Stimulated activated CD4-positive, alpha-beta T cell treated with anti-CD3 and anti-CD28 coated beads, TNF-alpha, amount 100 ng/mL, for 48 hours (primary cell): ENCODE measurements around the gene CHD9.
"Not testable (repeated sequence)": the region's sequence is repeated elsewhere in the genome, so short reads cannot be mapped to it uniquely, and the experiment has no call there.

Source experiments
- DNase-seq, 3 donors: peaks; one replicate each; pipeline ENCODE4 v3.0.0-alpha.2; 2020; ENCODE audit warnings: low read depth in 3 of 3

The CHD9 gene

DNA sequence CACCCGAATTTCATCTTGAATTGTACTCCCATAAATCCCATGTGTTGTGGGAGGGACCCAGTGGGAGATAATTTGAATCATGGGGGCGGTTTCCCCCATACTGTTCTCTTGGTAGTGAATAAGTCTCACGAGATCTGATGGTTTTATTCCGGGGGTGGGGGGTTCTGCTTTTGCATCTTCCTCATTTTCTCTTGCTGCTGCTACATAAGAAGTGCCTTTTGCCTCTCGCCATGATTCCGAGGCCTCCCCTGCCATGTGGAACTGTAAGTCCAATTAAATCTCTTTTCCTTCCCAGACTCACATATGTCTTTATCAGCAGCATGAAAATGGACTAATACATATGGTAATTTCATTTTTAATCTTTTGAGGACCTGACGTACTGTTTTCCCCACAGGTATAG lies 20.7 kb downstream of the CHD9 start:
- DNase-seq, result not testable (repeated sequence)

DNA sequence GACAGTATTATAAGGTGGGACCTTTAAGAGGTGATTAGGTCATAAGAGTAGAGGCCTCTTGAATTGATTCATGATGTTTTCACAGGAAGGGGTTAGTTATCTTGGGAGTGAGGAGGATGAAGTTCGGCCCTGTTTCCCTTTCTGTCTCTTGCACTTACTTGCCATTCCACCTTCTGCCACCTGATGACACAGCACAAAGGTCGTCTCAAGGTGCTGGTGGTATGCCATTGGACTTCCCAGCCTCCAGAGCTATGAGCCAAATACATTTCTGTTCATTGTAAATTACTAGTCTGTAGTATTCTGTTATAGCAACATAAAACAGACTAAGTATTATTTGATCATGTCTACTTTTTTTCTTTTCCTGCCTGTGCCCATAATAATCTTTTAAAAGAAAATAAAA lies 23.5 kb downstream of the CHD9 start:
- no peak for DNase-seq

DNA sequence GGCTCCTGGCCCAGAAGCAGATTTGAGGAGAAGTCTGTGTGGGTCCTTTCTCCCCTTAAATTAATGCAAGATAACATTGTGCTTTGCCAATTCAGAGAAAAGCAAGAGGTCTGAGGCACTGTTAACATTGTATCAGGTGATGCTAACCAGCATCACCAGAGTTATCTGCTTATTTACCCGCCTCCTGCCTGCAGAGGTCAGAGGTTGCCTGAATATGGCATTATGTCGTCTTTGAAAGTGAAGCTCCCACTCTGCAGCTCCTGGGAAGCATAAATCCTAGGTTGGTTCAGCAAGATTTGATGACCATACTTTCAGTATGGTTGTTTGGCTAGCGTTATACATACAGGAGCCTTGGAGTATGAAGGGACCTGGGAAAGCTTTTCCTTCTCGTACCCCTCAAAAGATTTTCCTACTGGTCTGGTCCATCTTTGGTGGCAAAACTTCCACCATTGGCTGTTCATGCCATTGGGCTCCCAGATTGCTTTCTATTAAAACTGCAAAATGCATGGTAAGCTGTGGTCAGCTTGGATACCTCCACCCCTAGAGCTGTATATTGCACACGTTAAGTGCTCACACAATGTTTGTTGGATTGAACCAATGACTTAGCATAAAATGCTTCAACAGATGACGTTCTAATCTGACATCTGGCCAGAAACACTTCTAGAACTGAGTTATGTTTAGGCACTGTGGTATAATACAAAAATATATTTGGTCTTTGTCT lies 24.1 kb downstream of the CHD9 start:
- DNase-seq, result no peak

DNA sequence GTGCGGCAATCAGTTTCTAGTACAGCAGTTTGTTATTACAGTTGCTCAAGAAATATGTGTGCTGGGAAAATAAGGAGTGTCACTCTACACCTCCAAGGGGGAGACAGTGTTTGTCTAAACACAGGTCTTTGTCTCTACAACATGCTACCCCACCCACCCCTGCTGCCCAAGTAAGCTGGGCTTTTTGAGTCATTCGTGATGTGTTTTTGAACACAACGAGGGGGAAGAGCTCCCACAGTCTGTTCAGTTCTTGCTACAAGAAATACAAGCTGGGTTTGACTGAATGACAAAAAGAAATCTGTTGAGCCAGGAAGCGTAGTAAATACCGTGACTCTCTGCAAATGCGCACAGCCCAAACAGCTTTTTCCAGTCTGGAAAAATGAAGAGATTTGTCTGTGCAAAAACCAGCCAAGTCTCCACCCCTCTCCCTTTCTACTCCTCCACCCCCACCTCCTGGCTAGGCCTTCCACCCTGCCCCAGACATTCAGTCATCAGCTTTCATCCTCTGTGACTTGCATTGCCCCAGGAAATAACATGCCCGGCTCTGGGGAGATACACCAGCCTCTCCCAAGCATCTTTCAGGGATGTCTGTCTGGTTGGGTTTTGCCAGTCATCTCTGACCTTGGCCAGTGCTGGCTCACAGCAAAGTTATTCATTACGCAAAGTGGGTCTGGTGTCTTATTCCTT lies 25.7 kb downstream of the CHD9 start:
- DNase-seq, result no peak

DNA sequence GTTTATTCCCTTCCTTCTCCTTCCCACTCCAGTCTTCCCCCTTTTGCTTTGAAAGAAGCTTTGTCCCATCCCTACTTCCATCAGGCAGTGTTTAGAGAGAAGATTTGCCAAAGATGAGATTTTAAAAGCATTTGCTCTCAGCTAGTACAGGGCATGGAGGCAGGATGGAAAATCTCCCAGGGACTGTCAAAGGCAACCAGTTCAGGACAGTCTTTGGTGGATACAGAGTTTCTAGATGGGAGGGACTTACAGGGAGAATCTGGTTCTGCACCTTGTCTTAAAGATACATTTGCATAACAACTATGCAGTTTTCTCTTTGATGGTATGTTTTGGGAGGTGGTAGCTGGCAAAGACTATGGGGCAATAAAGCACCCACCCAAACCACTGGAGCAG lies 26.2 kb downstream of the CHD9 start:
- DNase-seq, result no peak

DNA sequence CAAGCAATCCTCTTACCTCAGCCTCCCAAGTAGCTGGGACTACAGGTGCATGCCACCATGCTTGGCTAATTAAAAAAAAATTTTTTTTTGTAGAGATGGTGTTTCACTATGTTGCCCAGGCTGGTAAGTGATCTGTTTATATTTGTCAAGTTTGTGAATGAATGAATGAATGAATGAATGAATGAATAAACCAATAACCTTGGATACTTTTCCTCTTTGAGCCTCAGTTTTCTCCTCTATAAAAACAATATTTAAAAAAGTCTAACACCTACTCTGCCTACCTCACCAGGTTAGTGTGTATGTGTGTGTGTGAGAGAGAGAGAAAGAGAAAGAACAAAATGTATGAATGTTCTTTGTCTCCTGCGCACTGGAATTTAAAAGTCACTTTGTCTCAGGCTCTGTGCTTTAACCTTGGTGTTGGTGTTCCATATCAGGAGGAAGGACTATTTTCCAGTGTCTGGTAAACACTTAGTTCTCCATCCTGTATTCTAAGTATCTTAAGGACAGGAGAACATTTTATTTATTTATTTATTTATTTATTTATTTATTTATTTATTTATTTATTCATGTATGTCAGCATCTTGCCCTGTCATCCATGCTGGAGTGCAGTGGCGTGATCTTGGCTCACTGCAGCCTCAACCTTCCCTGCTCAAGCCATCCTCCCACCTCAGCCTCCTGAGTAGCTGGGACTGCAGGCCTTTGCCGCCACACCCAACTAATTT lies 27.1 kb downstream of the CHD9 start:
- no peak for DNase-seq

DNA sequence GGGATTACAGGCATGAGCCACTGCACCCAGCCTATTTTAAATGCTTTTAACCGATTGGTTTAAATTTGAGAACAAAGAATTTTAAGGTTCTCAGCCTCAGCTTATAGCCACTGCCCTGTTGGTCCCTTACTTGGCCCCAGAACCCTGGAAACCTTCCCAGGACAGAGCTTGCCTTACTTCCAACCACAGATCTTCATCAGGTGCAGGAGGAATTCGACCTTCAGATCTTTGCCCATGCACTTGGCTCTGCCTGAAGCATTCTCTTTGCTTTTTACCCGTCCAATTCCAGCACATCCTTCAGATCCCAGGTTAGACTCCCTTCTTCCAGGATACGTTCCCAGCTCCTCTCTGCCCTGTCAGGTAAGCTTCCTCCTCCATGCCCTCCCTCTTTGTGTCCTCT lies 27.7 kb downstream of the CHD9 start:
- no peak for DNase-seq

DNA sequence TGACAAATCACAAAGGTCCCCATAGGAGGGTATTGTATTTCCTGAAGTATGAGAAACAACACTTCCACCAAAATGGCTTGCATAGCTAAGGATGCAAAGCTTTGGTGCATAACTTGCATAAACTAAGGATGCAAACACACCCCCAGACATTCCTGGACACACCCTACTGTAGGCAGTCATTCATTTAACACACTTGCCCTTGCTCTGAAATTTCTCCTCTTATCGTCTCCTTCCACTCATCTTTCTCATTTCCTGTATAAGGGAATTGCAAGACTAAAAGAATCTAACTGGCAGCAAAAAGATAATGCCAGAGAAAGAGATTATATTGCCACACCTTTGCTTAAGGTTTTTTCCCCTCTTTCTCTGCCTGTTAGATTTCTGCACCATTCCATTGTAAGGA lies 28.3 kb downstream of the CHD9 start:
- no peak for DNase-seq

DNA sequence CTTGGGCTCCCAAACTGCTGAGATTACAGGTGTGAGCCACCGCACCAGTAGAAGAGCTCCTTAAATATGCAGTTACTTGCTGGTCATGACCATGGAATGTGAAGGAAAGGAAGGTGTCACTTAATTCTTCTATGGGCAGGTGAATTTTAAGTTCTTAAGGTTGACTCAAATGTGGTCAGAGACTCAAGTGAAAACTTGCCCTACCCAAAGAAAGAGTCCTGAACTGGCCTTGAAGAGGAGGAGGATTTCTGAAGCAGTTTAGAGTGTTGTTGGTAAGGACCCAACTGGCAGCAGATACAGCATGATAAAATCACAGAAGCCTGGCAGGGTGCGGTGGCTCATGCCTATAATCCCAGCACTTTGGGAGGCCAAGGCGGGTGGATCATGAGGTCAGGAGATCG lies 29.4 kb downstream of the CHD9 start:
- no peak for DNase-seq

DNA sequence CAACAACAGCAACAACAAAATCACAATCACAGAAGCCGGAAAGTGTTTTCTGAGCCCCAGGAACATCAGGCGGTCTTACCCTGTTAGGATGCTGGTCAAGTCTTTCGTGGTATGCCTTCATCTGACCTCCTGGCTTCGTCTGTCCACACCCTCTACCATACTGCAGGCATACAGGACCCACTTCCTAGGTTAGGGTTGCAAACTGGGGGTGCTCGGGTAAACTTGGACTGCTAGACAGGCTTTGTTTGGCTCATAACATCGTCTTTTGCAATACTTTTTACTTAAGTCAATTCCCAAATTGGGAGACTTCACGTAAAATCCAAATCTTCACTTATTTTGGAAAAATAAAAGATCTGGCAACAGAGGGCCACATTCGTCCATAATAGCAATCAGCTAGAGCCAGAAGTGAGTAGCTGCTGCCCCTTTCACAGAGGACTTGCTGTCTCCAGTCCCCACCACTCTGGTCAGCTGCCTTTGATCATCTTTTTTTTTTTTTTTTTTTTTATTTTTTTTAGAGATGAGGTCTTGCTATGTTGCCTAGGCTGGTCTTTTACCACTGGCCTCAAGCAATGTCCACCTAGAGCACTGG lies 30.0 kb downstream of the CHD9 start:
- no peak for DNase-seq

DNA sequence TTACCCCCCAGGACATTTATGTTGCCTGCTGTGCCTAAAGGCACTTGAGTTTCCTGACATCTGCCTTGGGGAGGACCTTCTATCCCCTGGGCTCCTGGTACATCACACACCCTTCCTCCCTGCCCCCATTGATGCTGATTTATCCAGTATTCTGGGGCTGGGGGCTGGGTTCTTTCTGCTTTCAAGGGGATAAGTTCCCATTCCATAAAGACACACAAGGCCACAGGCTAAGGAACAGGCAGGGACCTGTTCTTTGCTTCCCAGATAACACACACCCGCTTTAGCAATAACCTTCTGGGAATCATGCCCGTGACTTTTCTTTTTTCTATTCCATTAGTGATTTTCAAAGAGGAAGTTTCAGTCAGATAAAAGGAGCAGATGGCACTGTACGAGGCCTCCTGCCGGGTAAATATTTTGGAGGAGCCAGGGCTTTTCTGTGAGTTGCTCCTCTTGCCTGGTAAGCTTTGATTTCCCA lies 30.6 kb downstream of the CHD9 start:
- DNase-seq, result no peak

DNA sequence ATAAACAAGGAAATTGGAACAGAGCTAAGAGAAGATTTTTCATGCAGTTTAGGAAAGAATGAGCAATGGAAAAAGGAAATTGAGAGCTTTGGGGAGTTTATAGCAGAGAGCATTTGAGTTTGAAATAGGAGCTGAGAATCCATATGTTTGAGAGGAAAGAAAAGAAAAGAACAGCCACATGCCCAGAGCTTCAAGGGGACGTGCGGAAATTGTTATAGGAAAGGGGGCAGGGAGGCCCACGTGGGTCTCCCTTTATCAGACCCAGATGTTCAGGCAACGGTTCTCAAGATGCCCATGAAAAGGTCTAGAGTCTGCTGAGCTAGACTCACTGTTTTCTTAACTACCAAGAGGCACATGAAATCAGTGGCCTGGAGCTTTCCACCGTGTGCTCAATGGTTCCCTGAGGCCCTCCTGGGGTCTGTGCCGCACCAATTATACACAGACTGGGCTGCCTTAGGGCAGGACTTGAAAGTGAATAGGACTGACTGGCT lies 31.2 kb downstream of the CHD9 start:
- DNase-seq, result no peak

DNA sequence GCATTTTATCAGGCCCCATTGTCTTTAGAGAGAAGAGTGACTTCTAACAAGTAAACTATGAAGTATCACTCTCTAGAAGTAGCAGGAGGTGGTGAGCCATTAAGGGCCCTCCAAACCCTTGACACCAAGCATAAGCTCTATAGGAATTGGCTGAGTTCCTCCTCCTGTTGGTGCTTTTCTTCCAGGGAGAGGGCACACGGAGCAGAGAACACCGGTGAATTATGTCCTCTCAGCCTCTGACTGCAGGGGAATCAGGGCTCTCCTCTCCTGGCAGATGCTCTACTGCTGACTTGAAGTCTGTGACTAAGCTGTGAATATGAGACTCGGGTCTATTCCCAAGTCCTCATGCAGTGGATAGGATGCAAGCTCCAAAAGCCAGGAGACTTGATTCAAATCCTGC lies 32.3 kb downstream of the CHD9 start:
- DNase-seq, result no peak

DNA sequence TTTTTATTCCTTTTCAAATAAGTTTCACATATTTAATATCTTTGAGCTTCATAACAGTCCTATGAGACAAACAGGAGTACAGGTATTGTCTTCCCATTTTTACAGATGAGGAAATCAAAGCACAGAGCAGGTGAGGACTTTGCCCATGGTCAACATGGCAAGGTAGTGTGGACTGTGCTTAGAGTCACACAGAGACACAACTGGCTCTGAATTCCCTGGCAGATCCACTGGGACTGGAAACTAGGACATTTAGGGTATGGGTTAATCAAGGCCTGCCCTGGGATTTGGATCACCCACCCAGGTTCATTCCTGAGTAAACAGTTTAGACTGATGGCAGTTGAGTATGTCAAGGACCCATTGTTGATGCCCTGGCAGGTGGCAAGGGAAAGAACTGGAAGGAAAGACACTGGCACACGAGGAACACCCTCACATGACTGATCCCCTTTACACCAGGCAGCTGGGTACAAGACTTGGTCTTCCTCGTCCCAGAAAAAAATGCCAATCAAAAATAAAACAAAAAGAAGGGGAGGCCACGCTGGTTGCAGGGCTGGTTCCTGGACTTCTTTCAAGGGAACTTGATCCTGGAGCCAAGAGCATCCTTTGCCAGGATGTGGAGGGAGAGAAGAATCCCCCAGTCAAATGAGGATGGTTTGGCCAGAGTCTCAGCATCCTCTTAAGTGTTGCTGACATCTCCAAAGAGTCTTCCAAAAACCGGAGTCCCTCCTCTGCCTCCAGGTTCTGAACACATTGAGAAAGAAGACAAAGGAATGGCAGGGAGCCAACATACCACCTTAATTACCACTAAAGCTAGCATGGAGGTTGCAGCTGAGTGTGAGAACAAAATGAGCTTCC lies 34.9 kb downstream of the CHD9 start:
- no peak for DNase-seq

DNA sequence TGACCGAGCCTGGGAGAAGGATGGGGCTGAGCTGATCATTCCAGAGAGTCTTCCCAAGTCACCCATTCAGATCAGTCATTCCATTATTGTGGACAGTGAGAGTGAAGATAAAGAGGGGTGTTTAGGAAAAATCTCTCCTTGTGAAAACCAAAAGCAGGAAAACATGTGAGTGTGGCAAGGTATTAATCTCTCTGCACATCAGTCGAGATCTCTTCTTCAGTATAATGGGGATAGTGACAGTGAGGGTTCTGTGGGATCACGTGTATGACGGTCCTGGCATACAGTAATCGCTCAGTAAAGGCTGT lies 35.4 kb downstream of the CHD9 start:
- no peak for DNase-seq

DNA sequence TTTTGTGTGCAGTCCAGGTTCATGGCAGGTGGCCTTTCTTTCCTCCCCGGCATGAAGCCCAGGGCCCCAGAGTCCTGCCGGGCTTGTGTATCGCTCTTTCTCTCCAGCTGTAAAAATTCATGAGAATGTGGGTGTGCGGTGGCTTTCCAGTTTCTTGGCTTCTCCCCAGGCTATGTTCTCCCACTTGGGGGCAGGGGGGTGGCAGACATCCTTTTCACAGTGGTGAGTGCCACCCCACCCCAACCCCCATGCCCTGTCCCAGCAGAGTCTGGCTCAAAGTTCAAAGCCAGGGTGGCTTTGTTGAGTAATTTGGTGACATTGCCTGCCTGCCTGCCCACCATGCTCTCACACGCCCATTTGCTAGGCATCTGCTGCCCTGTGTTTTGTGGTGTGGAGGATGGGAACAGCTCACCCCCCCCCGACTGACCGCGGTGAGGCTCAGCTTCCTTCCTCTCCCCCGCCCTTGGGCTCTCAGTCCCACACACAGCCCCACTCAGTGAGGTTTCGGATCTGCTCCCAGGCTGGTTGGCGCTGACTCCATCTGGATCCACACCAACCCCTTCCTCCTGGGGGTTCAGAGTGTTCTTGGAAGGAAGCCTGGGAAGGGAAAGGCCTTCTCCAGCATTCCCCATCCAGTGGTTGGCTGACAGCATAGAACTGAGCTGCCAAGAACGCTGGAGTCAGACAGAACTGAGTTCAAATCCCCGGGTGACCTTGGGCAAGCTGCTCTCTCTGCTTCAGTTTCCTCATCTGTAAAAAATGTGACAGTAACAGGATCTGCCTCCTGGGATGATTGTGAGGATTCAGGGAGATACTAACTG lies 36.0 kb downstream of the CHD9 start:
- DNase-seq, result no peak

DNA sequence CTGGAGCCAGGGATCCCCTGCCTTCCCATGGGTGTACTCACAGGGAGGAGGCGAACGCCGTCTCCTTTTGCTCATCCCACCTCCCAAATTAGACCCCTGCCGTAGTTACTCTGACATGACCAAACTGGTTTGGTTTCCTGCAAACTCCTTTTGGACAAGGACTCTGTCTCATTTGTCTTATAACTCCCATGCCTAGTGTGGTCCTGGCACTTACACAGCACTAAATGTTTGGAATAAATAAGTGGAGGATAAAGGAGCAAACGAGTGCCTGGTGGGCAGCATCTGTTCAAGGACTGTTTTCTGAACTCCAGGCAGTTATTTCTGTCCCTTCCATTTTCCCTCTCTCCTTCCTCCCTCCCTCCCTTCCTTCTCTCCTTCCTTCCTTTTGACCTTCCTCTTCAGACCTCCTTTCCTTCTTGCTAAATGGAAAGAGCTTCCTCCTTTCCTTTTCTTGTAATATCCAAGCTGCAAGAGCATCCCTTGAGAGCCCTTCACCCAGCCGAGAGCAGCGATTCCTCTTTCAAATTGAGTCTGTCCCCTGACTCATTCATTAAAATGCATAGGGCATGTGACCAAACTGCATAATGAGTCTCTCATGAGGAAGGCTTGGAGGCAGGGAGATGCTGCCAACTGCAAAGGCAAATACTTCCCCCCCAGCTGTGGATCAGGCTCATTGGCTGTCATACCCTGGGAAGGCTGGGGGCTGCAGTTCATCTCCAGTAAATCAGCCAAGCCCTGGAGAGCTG lies 36.8 kb downstream of the CHD9 start:
- DNase-seq, result no peak

DNA sequence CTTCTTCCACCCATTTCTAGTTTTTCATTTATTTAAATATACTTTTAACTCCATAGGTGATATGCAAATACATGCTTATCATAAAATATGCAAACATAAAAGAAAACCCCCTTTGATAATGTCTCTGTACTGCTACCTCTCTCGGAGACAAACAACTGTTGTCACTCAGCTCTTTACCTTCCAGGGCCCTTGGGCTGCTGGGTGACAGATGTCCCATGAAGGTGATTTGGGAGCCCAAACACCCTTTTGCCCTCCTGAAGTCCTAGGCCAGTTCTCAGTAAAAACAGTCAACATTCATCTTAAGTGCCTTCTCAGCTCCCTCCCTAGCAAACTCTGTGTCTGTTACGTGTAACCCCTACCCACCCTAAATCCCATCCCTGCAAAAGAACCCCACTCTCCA lies 37.5 kb downstream of the CHD9 start:
- DNase-seq, result no peak

DNA sequence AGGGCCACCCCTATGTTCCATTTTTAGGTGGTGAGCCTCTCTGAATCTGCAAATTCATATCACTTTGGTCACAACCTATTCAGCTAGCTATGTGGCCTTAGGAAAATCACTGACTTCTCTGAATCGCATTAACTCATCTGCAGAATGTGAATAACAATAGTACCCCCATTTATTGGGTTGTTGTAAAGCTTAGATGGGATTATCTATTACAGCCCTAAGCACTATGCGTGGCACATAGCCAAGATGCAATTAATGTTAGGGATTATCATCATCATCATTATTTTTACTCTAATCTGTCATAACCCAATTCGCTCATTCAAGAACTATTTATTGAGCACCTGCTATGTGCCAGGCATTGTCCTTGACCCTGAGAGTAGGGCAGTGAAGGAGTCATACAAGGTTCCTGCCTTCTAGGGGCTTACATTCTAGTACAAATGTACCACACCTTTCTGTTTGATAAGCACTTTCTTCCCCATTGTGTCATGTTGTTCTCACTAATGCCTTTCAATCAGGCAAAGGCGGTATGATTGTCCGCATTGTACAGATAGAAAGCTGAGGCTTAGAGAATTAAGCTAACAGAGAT lies 38.5 kb downstream of the CHD9 start:
- DNase-seq, result no peak
